Heart right ventricle (tissue), 16 donors: ENCODE data around the gene CXCL14. TPM values are rescaled to one million over a fixed set of nuclear protein-coding genes. Genes with fewer than 3 reads are reported as not detected.

Experiments used
- ATAC-seq, 8 donors: fragments of 200-7000 bp; cut with Tn5 transposase; one replicate each; pipeline ENCODE4 v1.9.1; 2020; ENCODE audit warnings: mild to moderate bottlenecking in 8 of 8, moderate library complexity in 8 of 8, moderate number of reproducible peaks in 1 of 8
- DNase-seq, 2 donors: peaks; one replicate each; pipeline ENCODE4 v3.0.0-alpha.2; 2020
- H3K27ac ChIP-seq, 10 donors: fragments of 200-600 bp; sonication (generic) in 2 of 10; one replicate each; pipeline versions ENCODE4 v1.5.0 to v1.8.0; 2020 to 2022; ENCODE audit warnings: mild to moderate bottlenecking in 3 of 10
- H3K27me3 ChIP-seq, 7 donors: fragments of 200-600 bp; one replicate each; pipeline ENCODE4 v1.8.0; 2021 to 2022; ENCODE audit warnings: mild to moderate bottlenecking in 2 of 7
- H3K36me3 ChIP-seq, 9 donors: fragments of 200-600 bp; sonication (generic) in 1 of 9; one replicate each; pipeline versions ENCODE4 v1.5.0 to v1.8.0; 2020 to 2022; ENCODE audit warnings: mild to moderate bottlenecking in 2 of 9
- H3K4me1 ChIP-seq, 9 donors: fragments of 200-600 bp; sonication (generic) in 1 of 9; one replicate each; pipeline versions ENCODE4 v1.5.0 to v1.8.0; 2020 to 2022; ENCODE audit warnings: mild to moderate bottlenecking in 4 of 9
- H3K4me3 ChIP-seq, 10 donors: fragments of 200-600 bp; sonication (generic) in 2 of 10; one replicate each; pipeline versions ENCODE4 v1.5.0 to v1.8.0; 2020 to 2022; ENCODE audit warnings: mild to moderate bottlenecking in 7 of 10, moderate library complexity in 2 of 10
- H3K9me3 ChIP-seq, 11 donors: fragments of 200-600 bp in 10 of 11; sonication (generic) in 2 of 11; one replicate each; pipeline versions ENCODE4 v1.5.0 to v1.8.0; 2013 to 2022; ENCODE audit warnings: mild to moderate bottlenecking in 2 of 11, control low read depth in 1 of 11, moderate library complexity in 1 of 11
- CTCF ChIP-seq, 9 donors: fragments of 200-600 bp; sonication (generic) in 2 of 9; IDR thresholded peaks; one replicate each; pipeline versions ENCODE4 v1.5.0 to v1.8.0; 2021 to 2022; ENCODE audit warnings: antibody characterized with exemption in 9 of 9, mild to moderate bottlenecking in 5 of 9, moderate library complexity in 1 of 9
- WGBS, 2 donors: extraction: QIAGEN DNeasy Blood & Tissue Kit; methylation state at CpG; one replicate each; pipeline ENCODE4 v1.1.7; 2013; ENCODE audit warnings: inconsistent platforms in 1 of 2; 5-methylcytosine and 5-hydroxymethylcytosine counted together
- intact Hi-C, 10 donors: fragments of 100-400 bp; cut with DNase I; formaldehyde crosslinking; loops; one replicate each; pipeline versions ENCODE4 v1.11.1 to v1.14.2; 2022
- polyA plus RNA-seq, 2 donors: library from polyadenylated mRNA; stranded (reverse); fragments of 200-250 nt; gene quantifications; one replicate each; pipeline ENCODE4 v1.2.3, GENCODE V29; 2013
- total RNA-seq, 10 donors: library from RNA; stranded (reverse); fragmentation: NEBNext Ultra II Directional in 3 of 10; extraction: Animal tissue kit (Norgen Biotek cat#: 25700) in 3 of 10; gene quantifications; one replicate each; pipeline versions ENCODE4 v1.2.1 to v1.2.4, GENCODE V29; 2021 to 2023
- donor health status: Arrhythmogenic right ventricular cardiomyopathy.
- donor health status: ischemic (EF 13 %, LVEDD 7.1; RV severe dilation, severe dysfunction).
- donor health status: healthy with polysubstance abuse.
- donor health status: DM: no; HTN: yes; CAD: no.
- donor health status: DM: no; HTN: no; CAD: no.
- donor health status: ischemic (EF 25% LVEDD 6.9; RV normal size, moderate dysfunction).
- donor health status: ischemic (EF 25% LVEDD 5.7; RV mildly dilated, moderate dysfunction).
- donor health status: healthy.
- donor health status: DM: yes; HTN: yes; CAD: no.
- donor health status: Ischemic cardiomyopathy.
- donor health status: ischemic (EF 35%, LVEDD 5.7; RV mildly dilated, moderate dysfunction).
- donor health status: nonischemic (EF 11% LVEDD 7.7; RV severe dilation, severe dysfunction).
- donor health status: DM: yes; HTN: yes; CAD: no.
- donor health status: PGD.
- donor health status: ischemic (EF 29% LVEDD 5.4; RV normal size, mild dysfunction).
- donor health status: nonischemic (EF 23%, LVEDD 6.1; RV moderate dilation, normal function).

Gene CXCL14
- total and polyA plus RNA-seq, 12 donors: 0.28 to 2.2 (median 0.51) TPM

GRCh38 chr5:135609981-135610380 lies 31.2 kb upstream of the CXCL14 start:
- intact Hi-C loops: no loop called here
- no peak overlapping the region for H3K4me3 ChIP-seq
- WGBS, 2 donors: 77 to 81% methylated on average over 4 of the region's 4 CpGs
- ATAC-seq: no peak
- no peaks in the 10 kb centered on the region for H3K9me3 ChIP-seq
- no peaks in the 10 kb centered on the region for H3K4me1 ChIP-seq
- H3K27me3 ChIP-seq: peaks cover 0 to 30% (median 8%) of the 10 kb centered on the region in 7 donors
- no peak overlapping the region for H3K27ac ChIP-seq
- TF ChIP-seq CTCF (IDR thresholded peaks at IDR 0.05): no peak
- no peaks in the 10 kb centered on the region for H3K36me3 ChIP-seq
- no peak for DNase-seq

- 84 to 86% methylated on average over 4 of the region's 4 CpGs for WGBS, 2 donors
- intact Hi-C loops: no loop called here
- Histone ChIP-seq H3K27ac (no peak overlapping the region), H3K27me3 (peaks cover 0 to 35% (median 8%) of the 10 kb centered on the region in 7 donors), H3K36me3 (no peaks in the 10 kb centered on the region), H3K4me3 (no peak overlapping the region), H3K9me3 (no peaks in the 10 kb centered on the region), H3K4me1 (no peaks in the 10 kb centered on the region)
- no peak for TF ChIP-seq CTCF (IDR thresholded peaks at IDR 0.05)
- no peak for DNase-seq
- ATAC-seq: no peak
These were observed 30.1 kb upstream of the CXCL14 start for GRCh38 chr5:135608761-135609443.

DNA sequence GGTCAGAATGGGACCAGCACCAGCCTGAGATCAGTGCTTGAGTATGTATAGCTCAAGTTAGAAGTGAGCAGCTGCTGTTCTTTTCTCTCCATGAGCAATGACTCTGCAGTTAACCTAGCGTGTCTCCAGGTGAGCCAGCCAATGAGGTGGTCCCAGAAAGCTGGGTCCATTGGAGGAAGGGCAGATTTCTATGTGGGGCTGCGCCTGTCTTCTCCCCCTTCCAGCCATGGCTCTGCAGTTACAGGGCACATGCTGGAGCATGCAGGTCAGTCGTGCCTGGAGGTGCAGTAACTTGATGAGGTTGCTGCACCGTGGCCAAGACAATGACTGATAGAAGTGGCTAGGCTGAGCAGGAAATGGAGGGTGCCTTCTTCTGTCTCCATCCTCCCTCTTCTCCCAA lies 29.6 kb upstream of the CXCL14 start:
- Histone ChIP-seq H3K27me3 (peaks cover 0 to 35% (median 8%) of the 10 kb centered on the region in 7 donors), H3K4me1 (no peaks in the 10 kb centered on the region), H3K9me3 (no peaks in the 10 kb centered on the region), H3K27ac (no peak overlapping the region), H3K4me3 (no peak overlapping the region), H3K36me3 (no peaks in the 10 kb centered on the region)
- no peak for ATAC-seq
- WGBS, 2 donors: 69 to 75% methylated on average over 4 of the region's 4 CpGs
- intact Hi-C loops: no loop called here
- no peak for DNase-seq
- no peak for TF ChIP-seq CTCF (IDR thresholded peaks at IDR 0.05)

DNA sequence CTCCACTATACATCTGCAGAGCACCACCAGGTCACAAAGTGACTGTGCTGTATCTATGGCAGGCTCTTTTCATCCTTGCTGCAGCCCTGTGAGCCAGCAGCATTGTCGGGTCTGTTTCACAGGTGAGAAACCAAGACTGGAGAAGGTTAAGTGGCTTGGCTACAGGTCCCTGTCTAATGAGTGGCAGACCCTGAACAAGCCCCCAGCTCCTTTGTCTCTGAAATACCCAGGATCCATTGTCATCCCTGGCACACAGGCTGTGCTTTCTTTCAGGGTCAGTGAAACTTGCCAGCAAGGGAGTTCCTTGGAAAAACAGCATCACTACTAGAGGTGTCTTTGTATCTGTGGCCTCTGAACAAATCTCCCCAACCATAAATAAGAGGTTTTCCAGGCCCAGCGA lies 27.6 kb upstream of the CXCL14 start:
- no peak for ATAC-seq
- intact Hi-C loops: no loop called here
- no peak for DNase-seq
- Histone ChIP-seq H3K9me3 (no peaks in the 10 kb centered on the region), H3K27me3 (peaks cover 0 to 35% (median 8%) of the 10 kb centered on the region in 7 donors), H3K4me3 (no peak overlapping the region), H3K36me3 (no peaks in the 10 kb centered on the region), H3K27ac (no peak overlapping the region), H3K4me1 (no peaks in the 10 kb centered on the region)
- TF ChIP-seq CTCF (IDR thresholded peaks at IDR 0.05): no peak
- WGBS, 2 donors: 90% methylated on average over 2 of the region's 2 CpGs
